Psoas muscle (tissue), 8 donors: ENCODE data around the gene OR51B5. TPM values are rescaled to one million over a fixed set of nuclear protein-coding genes. Genes with fewer than 3 reads are reported as not detected.
"Not testable (repeated sequence)": the region's sequence is repeated elsewhere in the genome, so short reads cannot be mapped to it uniquely, and the experiment has no call there.

Experiments used
- ATAC-seq, 4 donors: fragments of 200-7000 bp; cut with Tn5 transposase; one replicate each; pipeline ENCODE4 v1.9.1; 2020; ENCODE audit warnings: moderate library complexity in 3 of 4, mild to moderate bottlenecking in 2 of 4
- DNase-seq, 2 donors: peaks; one replicate each; pipeline ENCODE4 v3.0.0-alpha.2; 2020
- H3K27ac ChIP-seq: fragments of 200-600 bp; one replicate; pipeline ENCODE4 v1.8.0; 2022
- H3K27me3 ChIP-seq, 3 donors: fragments of 200-600 bp in 1 of 3; one replicate each; pipeline versions ENCODE4 v1.6.1 to v1.8.0; 2013 to 2022; ENCODE audit warnings: low read length in 2 of 3, mild to moderate bottlenecking in 2 of 3, moderate library complexity in 1 of 3; ENCODE audit not compliant: insufficient read depth in 3 of 3
- H3K36me3 ChIP-seq, 2 donors: fragments of 200-600 bp in 1 of 2; one replicate each; pipeline versions ENCODE4 v1.6.1 to v1.8.0; 2013 to 2022; ENCODE audit warnings: low read depth in 1 of 2, mild to moderate bottlenecking in 1 of 2, moderate library complexity in 1 of 2; ENCODE audit not compliant: insufficient read depth in 1 of 2
- H3K4me1 ChIP-seq: fragments of 200-600 bp; one replicate; pipeline ENCODE4 v1.8.0; 2022
- H3K4me3 ChIP-seq: fragments of 200-600 bp; one replicate; pipeline ENCODE4 v1.8.0; 2022; ENCODE audit warnings: mild to moderate bottlenecking
- H3K9me3 ChIP-seq: fragments of 200-600 bp; one replicate; pipeline ENCODE4 v1.8.0; 2022
- CTCF ChIP-seq: fragments of 200-600 bp; IDR thresholded peaks from one replicate; pipeline ENCODE4 v1.8.0; 2022; ENCODE audit warnings: antibody characterized with exemption
- WGBS, 3 donors: extraction: QIAGEN DNeasy Blood & Tissue Kit; methylation state at CpG; one replicate each; pipeline versions ENCODE4 v1.1.6 to v1.1.7; 2013; 5-methylcytosine and 5-hydroxymethylcytosine counted together
- intact Hi-C, 2 donors: fragments of 100-400 bp; cut with DNase I; formaldehyde crosslinking; loops; one replicate each; pipeline versions ENCODE4 v1.11.0 to v1.14.2; 2022
- polyA plus RNA-seq, 3 donors: library from polyadenylated mRNA; stranded (reverse); fragments of 200-250 nt; gene quantifications; one replicate each; pipeline ENCODE4 v1.2.3, GENCODE V29; 2013
- total RNA-seq, 4 donors: library from RNA; stranded (reverse); fragmentation: NEBNext Ultra II Directional in 2 of 4; extraction: Animal tissue kit (Norgen Biotek cat#: 25700) in 2 of 4; gene quantifications; one replicate each; pipeline versions ENCODE4 v1.2.1 to v1.2.4, GENCODE V29; 2021 to 2023
- donor health status: healthy with polysubstance abuse.
- donor health status: DM: no; HTN: no; CAD: no; lungs with moderate emphysema.
- donor health status: Bipolar disorder and iron deficiency.
- donor health status: healthy.
- donor health status: DM: yes; HTN: yes; CAD: no.
- donor health status: DM: no; HTN: no; CAD: no.
- donor health status: DM: no; HTN: no; CAD: no.
- donor health status: DM: yes; HTN: yes; CAD: no.

OR51B5 gene
- total and polyA plus RNA-seq, 7 donors, result not detected

GRCh38 chr11:5336331-5336730 is 7.0 kb downstream of the OR51B5 start:
- DNase-seq, result no peak
- no peak for TF ChIP-seq CTCF

GRCh38 chr11:5335170-5335569 is 8.2 kb downstream of the OR51B5 start:
- Histone ChIP-seq H3K4me3 (no peak overlapping the region), H3K4me1 (no peaks in the 10 kb centered on the region), H3K27ac (no peak overlapping the region), H3K27me3 (no peaks in the 10 kb centered on the region), H3K36me3 (no peaks in the 10 kb centered on the region), H3K9me3 (no peaks in the 10 kb centered on the region)
- WGBS, 3 donors, result 21 to 42% (median 36%) methylated on average over 1 of the region's 1 CpG
- intact Hi-C loops, result no loop called here
- no peak for TF ChIP-seq CTCF
- DNase-seq (no peak), ATAC-seq (no peak)

More at GRCh38 chr11:5336331-5336730, 7.0 kb downstream of the OR51B5 start:
- intact Hi-C loops, result no loop called here
- Histone ChIP-seq H3K4me1 (no peaks in the 10 kb centered on the region), H3K36me3 (no peaks in the 10 kb centered on the region), H3K4me3 (no peak overlapping the region), H3K27ac (no peak overlapping the region), H3K9me3 (no peaks in the 10 kb centered on the region), H3K27me3 (no peaks in the 10 kb centered on the region)
- no peak for ATAC-seq

GRCh38 chr11:5324197-5324596 is 19.1 kb downstream of the OR51B5 start, which contains the start of gene OR51B2:
OR51B2 (minus strand) TSS chr11:5324297; CDS start chr11:5324297, 0 bp downstream.
- DNase-seq (no peak), ATAC-seq (no peak)
- H3K27ac ChIP-seq, result no peak within 1 kb of the TSS
- no peaks in the 10 kb centered on the region for H3K27me3 ChIP-seq
- H3K4me1 ChIP-seq, result no peaks in the 10 kb centered on the region
- no peaks in the 10 kb centered on the region for H3K36me3 ChIP-seq
- 69 to 79% (median 75%) methylated on average over 3 of the region's 3 CpGs for WGBS, 3 donors
- no peaks in the 10 kb centered on the region for H3K9me3 ChIP-seq
- intact Hi-C loops, result no loop called here
- TF ChIP-seq CTCF, result no peak
- H3K4me3 ChIP-seq, result no peak within 1 kb of the TSS

GRCh38 chr11:5317292-5317691 is 26.0 kb downstream of the OR51B5 start:
- Histone ChIP-seq H3K27me3 (no peaks in the 10 kb centered on the region), H3K4me1 (no peaks in the 10 kb centered on the region), H3K27ac (no peak overlapping the region), H3K36me3 (no peaks in the 10 kb centered on the region), H3K4me3 (no peak overlapping the region), H3K9me3 (no peaks in the 10 kb centered on the region)
- no peak for TF ChIP-seq CTCF
- DNase-seq (no peak), ATAC-seq (no peak)
- intact Hi-C loops, result no loop called here
- 68 to 77% (median 77%) methylated on average over 5 of the region's 5 CpGs for WGBS, 3 donors

- DNase-seq, H3K27ac ChIP-seq, ATAC-seq, H3K9me3 ChIP-seq, H3K4me1 ChIP-seq, intact Hi-C loops, H3K27me3 ChIP-seq, H3K36me3 ChIP-seq, H3K4me3 ChIP-seq: not testable (repeated sequence)
- 73 to 75% (median 74%) methylated on average over 3 of the region's 3 CpGs for WGBS, 3 donors
Observed at GRCh38 chr11:5313326-5314023, 29.8 kb downstream of the OR51B5 start.
